Caco-2 (cell line): Measurements from ENCODE around the gene ZSCAN2. TPM values are rescaled to one million over a fixed set of nuclear protein-coding genes. Genes with fewer than 3 reads are reported as not detected.

ENCODE experiments used
- BruUV-seq: library from RNA; stranded (reverse); fragments of 400-500 nt; replicated peaks from 2 replicates; lab custom pipeline; 2021; lab: Mats Ljungman, UMichigan
- CTCF ChIA-PET: fragments of 300-600 bp; sonication (Branson Sonifier 250); formaldehyde crosslinking; loops from one replicate; lab custom pipeline; 2022; ENCODE audit warnings: antibody characterized with exemption; lab: Charles Lee
- POLR2A ChIA-PET: fragments of 300-600 bp; sonication (Branson Sonifier 250); formaldehyde crosslinking; loops from one replicate; lab custom pipeline; 2022; ENCODE audit warnings: antibody characterized with exemption; lab: Charles Lee
- DNase-seq, 2 experiments: peaks; one replicate each; pipeline versions ENCODE4 v3.0.0 to v3.0.0-alpha.2; 2020 to 2022
- H3K27me3 ChIP-seq: replicated peaks from 2 replicates; pipeline ENCODE4 v1.6.0; 2011; ENCODE audit warnings: low read length; ENCODE audit not compliant: control insufficient read depth, insufficient read depth
- H3K36me3 ChIP-seq: 2 replicates; pipeline ENCODE4 v1.5.1; 2011; ENCODE audit warnings: low read length; ENCODE audit not compliant: control insufficient read depth, insufficient read depth
- H3K4me1 ChIP-seq: fragments of 250-450 bp; sonication (Bioruptor Pico); 2 replicates; pipeline ENCODE4 v1.5.1; 2020; ENCODE audit warnings: mild to moderate bottlenecking
- H3K4me3 ChIP-seq: 2 replicates; pipeline ENCODE4 v1.5.1; 2011; ENCODE audit warnings: low read depth, mild to moderate bottlenecking, control low read depth, low read length
- H3K9me3 ChIP-seq: fragments of 250-450 bp; sonication (Bioruptor Pico); 2 replicates; pipeline ENCODE4 v1.5.1; 2020; ENCODE audit warnings: mild to moderate bottlenecking, moderate library complexity
- H3K27ac Mint-ChIP-seq: one replicate; pipeline ENCODE4 v1.8.0; 2022; ENCODE audit warnings: mixed read lengths; ENCODE audit not compliant: unreplicated experiment
- H3K27me3 Mint-ChIP-seq: one replicate; pipeline ENCODE4 v1.8.0; 2022; ENCODE audit warnings: mixed read lengths; ENCODE audit not compliant: insufficient read depth, unreplicated experiment
- H3K36me3 Mint-ChIP-seq: one replicate; pipeline ENCODE4 v1.8.0; 2022; ENCODE audit warnings: mild to moderate bottlenecking, mixed read lengths; ENCODE audit not compliant: insufficient read depth, unreplicated experiment
- H3K4me1 Mint-ChIP-seq: one replicate; pipeline ENCODE4 v1.8.0; 2022; ENCODE audit warnings: low read depth, mixed read lengths; ENCODE audit not compliant: unreplicated experiment
- H3K4me3 Mint-ChIP-seq: one replicate; pipeline ENCODE4 v1.8.0; 2022; ENCODE audit warnings: mild to moderate bottlenecking, moderate library complexity, mixed read lengths; ENCODE audit not compliant: unreplicated experiment
- H3K9me3 Mint-ChIP-seq: one replicate; pipeline ENCODE4 v1.8.0; 2022; ENCODE audit warnings: mixed read lengths; ENCODE audit not compliant: unreplicated experiment
- CTCF ChIP-seq, 2 experiments: fragments of 200-600 bp in 1 of 2; IDR thresholded peaks; 1 replicate in 1 of 2; 2 replicates in 1 of 2; pipeline versions ENCODE4 v1.5.1 to v1.8.0; 2011 to 2022; ENCODE audit warnings: antibody characterized with exemption in 1 of 2, control low read depth in 1 of 2, inconsistent platforms in 1 of 2, low read depth in 1 of 2, low read length in 1 of 2, mild to moderate bottlenecking in 1 of 2, moderate library complexity in 1 of 2; ENCODE audit not compliant: insufficient read depth in 1 of 2, severe bottlenecking in 1 of 2, unreplicated experiment in 1 of 2
- intact Hi-C: fragments of 100-400 bp; cut with micrococcal nuclease; formaldehyde crosslinking; loops from one replicate; pipeline ENCODE4 v1.10.0; 2022; ENCODE audit not compliant: unreplicated experiment
- total RNA-seq: library from RNA; stranded (reverse); gene quantifications from 2 replicates; pipeline ENCODE4 v1.2.3, GENCODE V29; 2022

Gene ZSCAN2
- total RNA-seq, 1 experiment from 2014 or later: 12.9 TPM

- H3K36me3 Mint-ChIP-seq: peaks cover 6% of the 10 kb centered on the region
- no peak for DNase-seq
- no peaks in the 10 kb centered on the region for H3K9me3 Mint-ChIP-seq
- intact Hi-C loops: no loop called here
- ChIA-PET POLR2A (no interaction called here), CTCF (no interaction called here)
- no peaks in the 10 kb centered on the region for H3K36me3 ChIP-seq
- H3K9me3 ChIP-seq: no peaks in the 10 kb centered on the region
- no peak overlapping the region for H3K4me3 Mint-ChIP-seq
- no peak for TF ChIP-seq CTCF (IDR thresholded peaks at IDR 0.05; ENCODE audit: insufficient read depth in 1 of 2, low read depth in 1 of 2, low read length in 1 of 2, severe bottlenecking in 1 of 2, unreplicated experiment in 1 of 2)
- H3K27me3 ChIP-seq: no peaks in the 10 kb centered on the region
- no peaks in the 10 kb centered on the region for H3K4me1 Mint-ChIP-seq
- BruUV-seq: no TSS peak
- no peak overlapping the region for H3K27ac Mint-ChIP-seq
- peaks cover 3% of the 10 kb centered on the region for H3K27me3 Mint-ChIP-seq
- no peak overlapping the region for H3K4me3 ChIP-seq
- no peaks in the 10 kb centered on the region for H3K4me1 ChIP-seq
These were observed 6.1 kb upstream of the ZSCAN2 start for GRCh38 chr15:84594617-84595290.

- intact Hi-C loops: no loop called here
- Histone ChIP-seq H3K4me1 (no peaks in the 10 kb centered on the region), H3K4me3 (no peak overlapping the region), H3K27me3 (no peaks in the 10 kb centered on the region), H3K36me3 (no peaks in the 10 kb centered on the region), H3K9me3 (no peaks in the 10 kb centered on the region)
- ChIA-PET CTCF (no interaction called here), POLR2A (no interaction called here)
- H3K27ac Mint-ChIP-seq: no peak overlapping the region
- H3K36me3 Mint-ChIP-seq: peaks cover 9% of the 10 kb centered on the region
- no peaks in the 10 kb centered on the region for H3K9me3 Mint-ChIP-seq
- no peaks in the 10 kb centered on the region for H3K4me1 Mint-ChIP-seq
- H3K27me3 Mint-ChIP-seq: peaks cover 3% of the 10 kb centered on the region
- no peak for TF ChIP-seq CTCF (IDR thresholded peaks at IDR 0.05; ENCODE audit: insufficient read depth in 1 of 2, low read depth in 1 of 2, low read length in 1 of 2, severe bottlenecking in 1 of 2, unreplicated experiment in 1 of 2)
- no peak overlapping the region for H3K4me3 Mint-ChIP-seq
- BruUV-seq: no TSS peak
- DNase-seq: no peak
These were observed 5.1 kb upstream of the ZSCAN2 start for GRCh38 chr15:84595660-84596059.

GRCh38 chr15:84597296-84597695 is 3.5 kb upstream of the ZSCAN2 start:
- Histone ChIP-seq H3K36me3 (no peaks in the 10 kb centered on the region), H3K4me1 (no peaks in the 10 kb centered on the region), H3K4me3 (no peak overlapping the region), H3K27me3 (no peaks in the 10 kb centered on the region), H3K9me3 (no peaks in the 10 kb centered on the region)
- Mint-ChIP-seq H3K27me3 (peaks cover 3% of the 10 kb centered on the region), H3K9me3 (no peaks in the 10 kb centered on the region), H3K4me3 (no peak overlapping the region), H3K27ac (no peak overlapping the region), H3K36me3 (peaks cover 14% of the 10 kb centered on the region), H3K4me1 (no peaks in the 10 kb centered on the region)
- no peak for DNase-seq
- POLR2A ChIA-PET: no interaction called here
- BruUV-seq: no TSS peak
- TF ChIP-seq CTCF (IDR thresholded peaks at IDR 0.05; ENCODE audit: insufficient read depth in 1 of 2, low read depth in 1 of 2, low read length in 1 of 2, severe bottlenecking in 1 of 2, unreplicated experiment in 1 of 2): no peak
- CTCF ChIA-PET: no interaction called here
- intact Hi-C loops: no loop called here
